COLO668 (cell line): ENCODE data around the gene KRTAP1-1.
"Not testable (repeated sequence)": the region's sequence is repeated elsewhere in the genome, so short reads cannot be mapped to it uniquely, and the experiment has no call there.

Experiments used
- DNase-seq: peaks from one replicate; lab custom pipeline; 2025; ENCODE audit not compliant: unreplicated experiment; lab: John Stamatoyannopoulos, UW

Gene KRTAP1-1

GRCh38 chr17:41057547-41057946, 16.3 kb upstream of the KRTAP1-1 start:
- no peak for DNase-seq

- not testable (repeated sequence) for DNase-seq
These were observed 13.9 kb upstream of the KRTAP1-1 start, which contains the start of gene KRTAP2-2 for GRCh38 chr17:41055130-41055529. KRTAP2-2 (minus strand) TSS chr17:41055230; CDS start chr17:41055211, 19 bp downstream.

- not testable (repeated sequence) for DNase-seq
These were observed 13.3 kb upstream of the KRTAP1-1 start for GRCh38 chr17:41054556-41054955.

- no peak for DNase-seq
These were observed 12.8 kb upstream of the KRTAP1-1 start for GRCh38 chr17:41054025-41054424.

GRCh38 chr17:41052566-41052965, 11.3 kb upstream of the KRTAP1-1 start:
- DNase-seq, result no peak

- no peak for DNase-seq
These were observed 7.9 kb upstream of the KRTAP1-1 start for GRCh38 chr17:41049110-41049509.

GRCh38 chr17:41048441-41048840, 7.2 kb upstream of the KRTAP1-1 start:
- DNase-seq, result no peak

- DNase-seq, result not testable (repeated sequence)
These were observed 5.7 kb upstream of the KRTAP1-1 start, which contains the start of gene KRTAP2-1 for GRCh38 chr17:41046735-41047465. KRTAP2-1 (minus strand) TSS chr17:41047316; CDS start chr17:41047267, 49 bp downstream.

GRCh38 chr17:41042953-41043352, 1.7 kb upstream of the KRTAP1-1 start:
- DNase-seq, result no peak

- DNase-seq, result no peak
These were observed 3.3 kb downstream of the KRTAP1-1 start for GRCh38 chr17:41037853-41038350.

GRCh38 chr17:41034346-41034935, 6.8 kb downstream of the KRTAP1-1 start, which contains the start of gene KRTAP1-3:
KRTAP1-3 (minus strand) TSS chr17:41034874; CDS start chr17:41034821, 53 bp downstream.
- DNase-seq, result peak; percentile 8

GRCh38 chr17:41029633-41030245, 11.5 kb downstream of the KRTAP1-1 start, which contains the start of gene KRTAP1-4:
KRTAP1-4 (minus strand) TSS chr17:41030195; CDS start chr17:41030078, 117 bp downstream.
- no peak for DNase-seq

GRCh38 chr17:41026715-41027471, 14.4 kb downstream of the KRTAP1-1 start, which contains the start of gene KRTAP1-5:
KRTAP1-5 (minus strand) TSS chr17:41027208; CDS start chr17:41027155, 53 bp downstream.
- DNase-seq, result peak; percentile 5

GRCh38 chr17:41024697-41025096, 16.6 kb downstream of the KRTAP1-1 start:
- DNase-seq, result no peak

- no peak for DNase-seq
These were observed 20.9 kb downstream of the KRTAP1-1 start for GRCh38 chr17:41020336-41020735.

GRCh38 chr17:41019415-41019814, 21.8 kb downstream of the KRTAP1-1 start:
- DNase-seq, result no peak

- DNase-seq, result no peak
These were observed 22.7 kb downstream of the KRTAP1-1 start for GRCh38 chr17:41018541-41018940.

- DNase-seq, result no peak
These were observed 24.6 kb downstream of the KRTAP1-1 start for GRCh38 chr17:41016578-41017215.

- no peak for DNase-seq
These were observed 25.8 kb downstream of the KRTAP1-1 start for GRCh38 chr17:41015454-41015853.

- no peak for DNase-seq
These were observed 27.6 kb downstream of the KRTAP1-1 start for GRCh38 chr17:41013606-41014005.
